ENCODE data around the gene ANKRD63.

The ANKRD63 gene

GRCh38 chr15:40273428-40273827 is 9.4 kb downstream of the ANKRD63 start:
- no peak for TF ChIP-seq CTCF (IDR thresholded peaks at IDR 0.05)

GRCh38 chr15:40272485-40273056 is 10.3 kb downstream of the ANKRD63 start:
- TF ChIP-seq CTCF (IDR thresholded peaks at IDR 0.05), result no peak

GRCh38 chr15:40271685-40272484 is 11.0 kb downstream of the ANKRD63 start:
- TF ChIP-seq CTCF (IDR thresholded peaks at IDR 0.05), result no peak

- no peak for TF ChIP-seq CTCF (IDR thresholded peaks at IDR 0.05)
These were observed 12.4 kb downstream of the ANKRD63 start for GRCh38 chr15:40270246-40270995.

GRCh38 chr15:40269604-40270003 is 13.3 kb downstream of the ANKRD63 start:
- TF ChIP-seq CTCF (IDR thresholded peaks at IDR 0.05), result no peak

- no peak for TF ChIP-seq CTCF (IDR thresholded peaks at IDR 0.05)
These were observed 15.2 kb downstream of the ANKRD63 start for GRCh38 chr15:40267670-40268069.

- no peak for TF ChIP-seq CTCF (IDR thresholded peaks at IDR 0.05)
These were observed 16.0 kb downstream of the ANKRD63 start for GRCh38 chr15:40266828-40267304.
